Liver (tissue), 9 donors: ENCODE results near the gene SEC14L3. TPM values are rescaled to one million over a fixed set of nuclear protein-coding genes. Genes with fewer than 3 reads are reported as not detected.

Experiments
- DNase-seq: peaks from one replicate; pipeline ENCODE4 v3.0.0-alpha.2; 2017; ENCODE audit warnings: low spot score
- H3K27ac ChIP-seq, 2 donors: one replicate each; pipeline ENCODE4 v1.7.0; 2013; ENCODE audit warnings: inconsistent platforms in 2 of 2, low read length in 2 of 2, control low read depth in 1 of 2, low read depth in 1 of 2, mild to moderate bottlenecking in 1 of 2
- H3K27me3 ChIP-seq, 4 donors: one replicate each; pipeline versions ENCODE4 v1.6.1 to v1.7.0; 2013; ENCODE audit warnings: low read length in 3 of 4, inconsistent platforms in 1 of 4, mild to moderate bottlenecking in 1 of 4, moderate library complexity in 1 of 4; ENCODE audit not compliant: control insufficient read depth in 4 of 4, insufficient read depth in 4 of 4
- H3K36me3 ChIP-seq, 4 donors: one replicate each; pipeline versions ENCODE4 v1.6.1 to v1.7.0; 2013; ENCODE audit warnings: low read length in 3 of 4, mild to moderate bottlenecking in 3 of 4, low read depth in 1 of 4, moderate library complexity in 1 of 4; ENCODE audit not compliant: control insufficient read depth in 4 of 4, insufficient read depth in 3 of 4
- H3K4me1 ChIP-seq, 4 donors: one replicate each; pipeline versions ENCODE4 v1.6.1 to v1.7.0; 2013; ENCODE audit warnings: low read length in 3 of 4, mild to moderate bottlenecking in 3 of 4, moderate library complexity in 1 of 4; ENCODE audit not compliant: control insufficient read depth in 4 of 4, insufficient read depth in 4 of 4
- H3K4me3 ChIP-seq, 3 donors: one replicate each; pipeline versions ENCODE4 v1.6.1 to v1.7.0; 2013; ENCODE audit warnings: low read length in 3 of 3, control low read depth in 1 of 3, low read depth in 1 of 3, mild to moderate bottlenecking in 1 of 3
- H3K9ac ChIP-seq, 2 donors: one replicate each; pipeline ENCODE4 v1.7.0; 2013; ENCODE audit warnings: low read length in 2 of 2, mild to moderate bottlenecking in 2 of 2, moderate library complexity in 2 of 2, control low read depth in 1 of 2, low read depth in 1 of 2
- H3K9me3 ChIP-seq, 4 donors: one replicate each; pipeline versions ENCODE4 v1.6.1 to v1.7.0; 2013; ENCODE audit warnings: low read length in 3 of 4; ENCODE audit not compliant: control insufficient read depth in 4 of 4
- EGR1 ChIP-seq, 2 donors: IDR thresholded peaks; 2 replicates each; pipeline ENCODE4 v1.6.1; 2016 to 2018; ENCODE audit warnings: antibody characterized with exemption in 2 of 2, low read depth in 2 of 2
- FOXA2 ChIP-seq: IDR thresholded peaks from 2 replicates; pipeline ENCODE4 v1.6.1; 2016; ENCODE audit warnings: antibody characterized with exemption
- GABPA ChIP-seq, 2 donors: IDR thresholded peaks in 1 of 2; conservative IDR thresholded peaks in 1 of 2; 2 replicates each; pipeline ENCODE4 v1.6.1; 2016; ENCODE audit warnings: antibody characterized with exemption in 2 of 2, mild to moderate bottlenecking in 1 of 2, moderate library complexity in 1 of 2
- HNF4A ChIP-seq, 2 donors: conservative IDR thresholded peaks; 2 replicates each; pipeline ENCODE4 v1.6.1; 2016; ENCODE audit warnings: antibody characterized with exemption in 2 of 2, mild to moderate bottlenecking in 2 of 2
- HNF4G ChIP-seq: IDR thresholded peaks from 2 replicates; pipeline ENCODE4 v1.6.1; 2016; ENCODE audit warnings: antibody characterized with exemption
- NR2F2 ChIP-seq: IDR thresholded peaks from 2 replicates; pipeline ENCODE4 v1.6.1; 2016; ENCODE audit warnings: antibody characterized with exemption
- RAD21 ChIP-seq, 2 donors: IDR thresholded peaks; 2 replicates each; pipeline ENCODE4 v1.6.1; 2016; ENCODE audit warnings: antibody characterized with exemption in 2 of 2, mild to moderate bottlenecking in 2 of 2
- RXRA ChIP-seq, 2 donors: IDR thresholded peaks; 2 replicates each; pipeline ENCODE4 v1.6.1; 2017 to 2018; ENCODE audit warnings: antibody characterized with exemption in 2 of 2, mild to moderate bottlenecking in 1 of 2
- SP1 ChIP-seq: IDR thresholded peaks from 2 replicates; pipeline ENCODE4 v1.6.1; 2018; ENCODE audit warnings: antibody characterized with exemption, mild to moderate bottlenecking
- TAF1 ChIP-seq: conservative IDR thresholded peaks from 2 replicates; pipeline ENCODE4 v1.6.1; 2016; ENCODE audit warnings: antibody characterized with exemption, mild to moderate bottlenecking
- WGBS: extraction: QIAGEN DNeasy Blood & Tissue Kit; methylation state at CpG from one replicate; pipeline ENCODE4 v1.1.7; 2013; 5-methylcytosine and 5-hydroxymethylcytosine counted together
- polyA plus RNA-seq, 2 donors: library from polyadenylated mRNA; stranded (reverse) in 1 of 2; unstranded in 1 of 2; fragments of 200-250 nt in 1 of 2; fragments of >200 nt in 1 of 2; fragmentation: Nextera tagmentation in 1 of 2; extraction: Ambion mirVana in 1 of 2; gene quantifications; one replicate each; pipeline versions ENCODE4 v1.2.1 to v1.2.3, GENCODE V29; 2013 to 2015
- total RNA-seq, 2 donors: library from RNA; depleted of rRNA; stranded (reverse); fragments of >200 nt; gene quantifications; one replicate each; pipeline ENCODE4 v1.2.3, GENCODE V29; 2014
- TF ChIP-seq, protein P1 (sequence below): IDR thresholded peaks from 2 replicates; pipeline ENCODE4 v1.6.1; 2016; ENCODE audit warnings: antibody characterized with exemption
- TF ChIP-seq, protein P2 (sequence below): IDR thresholded peaks from 2 replicates; pipeline ENCODE4 v1.6.1; 2016; ENCODE audit warnings: antibody characterized with exemption
- TF ChIP-seq, protein P3 (sequence below): fragments of 150-350 bp; IDR thresholded peaks from 2 replicates; pipeline ENCODE4 v1.5.1; 2017; ENCODE audit warnings: improper control_type of control experiment, low read depth, low read length; ENCODE audit not compliant: missing input control
- donor health status: healthy.
- donor health status: healthy.
- donor health status: healthy.
- donor health status: healthy.
- donor health status: healthy.

SEC14L3 gene
- total and polyA plus RNA-seq, 4 donors, result 0.32 to 0.33 TPM; not detected in 2

DNA sequence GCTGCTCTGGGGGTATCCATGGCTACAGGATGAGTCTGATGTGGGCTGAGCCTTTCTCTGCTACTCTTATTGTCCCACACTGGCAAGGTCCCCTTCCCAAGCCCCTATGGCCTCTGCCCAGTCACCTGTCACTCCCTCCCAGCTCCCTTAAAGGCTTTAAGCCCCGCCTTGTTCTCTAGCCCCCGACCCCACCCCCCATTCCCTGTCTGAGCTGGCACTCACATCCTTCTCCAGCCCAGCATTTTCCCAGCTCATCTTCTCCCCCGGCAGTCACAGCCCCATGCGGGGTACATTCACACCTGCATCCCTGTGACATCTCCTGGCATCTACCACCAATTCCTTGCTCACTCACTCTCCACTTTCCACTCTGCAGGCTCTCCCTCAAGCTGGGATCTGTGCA lies 41.9 kb downstream of the SEC14L3 start:
- 76% methylated on average over 4 of the region's 4 CpGs for WGBS
- no peak overlapping the region for H3K4me3 ChIP-seq
- H3K4me1 ChIP-seq, result peaks cover 4 to 41% (median 31%) of the 10 kb centered on the region in 4 donors
- H3K9ac ChIP-seq, result no peak overlapping the region
- peaks cover 0 to 5% (median 0%) of the 10 kb centered on the region in 4 donors for H3K36me3 ChIP-seq
- no peaks in the 10 kb centered on the region for H3K27me3 ChIP-seq
- H3K9me3 ChIP-seq, result no peaks in the 10 kb centered on the region
- DNase-seq, result no peak
- no peak overlapping the region for H3K27ac ChIP-seq
- TF ChIP-seq GABPA (IDR thresholded peaks at IDR 0.05 in 1 of 2, conservative IDR thresholded peaks at IDR 0.05 in 1 of 2), result no peak
- TF ChIP-seq HNF4G, result no peak
- TF ChIP-seq NR2F2, result no peak
- TF ChIP-seq RAD21 (IDR thresholded peaks at IDR 0.05), result no peak

DNA sequence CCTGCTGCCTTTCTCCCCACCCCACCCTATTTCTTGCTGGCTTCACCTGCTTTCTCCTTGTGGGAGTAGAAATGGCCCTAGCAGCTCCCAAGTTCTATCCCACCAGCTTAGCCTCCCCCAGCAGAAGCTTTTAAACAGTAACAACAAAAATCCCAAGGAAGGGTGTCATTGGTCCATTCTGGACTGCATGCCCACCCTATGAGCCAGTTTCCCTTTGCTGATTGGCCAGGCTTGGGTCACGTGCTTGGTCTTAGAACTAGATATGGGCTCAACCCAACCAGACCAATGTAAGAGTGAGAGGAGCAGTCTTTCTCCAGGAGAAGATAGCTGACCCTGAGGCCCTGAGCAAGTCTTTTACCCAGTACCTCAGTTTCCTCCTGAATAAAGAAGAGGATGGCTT lies 43.9 kb downstream of the SEC14L3 start:
- TF ChIP-seq, protein P1, sequence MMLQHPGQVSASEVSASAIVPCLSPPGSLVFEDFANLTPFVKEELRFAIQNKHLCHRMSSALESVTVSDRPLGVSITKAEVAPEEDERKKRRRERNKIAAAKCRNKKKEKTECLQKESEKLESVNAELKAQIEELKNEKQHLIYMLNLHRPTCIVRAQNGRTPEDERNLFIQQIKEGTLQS, result no peak
- TF ChIP-seq SP1, result no peak
- Histone ChIP-seq H3K4me1 (peaks cover under 1 to 47% (median 31%) of the 10 kb centered on the region in 4 donors), H3K9ac (no peak overlapping the region), H3K27ac (no peak overlapping the region), H3K4me3 (no peak overlapping the region), H3K36me3 (peaks cover 0 to 5% (median 0%) of the 10 kb centered on the region in 4 donors), H3K27me3 (no peaks in the 10 kb centered on the region), H3K9me3 (no peaks in the 10 kb centered on the region)
- WGBS, result 92% methylated on average over 1 of the region's 1 CpG
- DNase-seq, result no peak

DNA sequence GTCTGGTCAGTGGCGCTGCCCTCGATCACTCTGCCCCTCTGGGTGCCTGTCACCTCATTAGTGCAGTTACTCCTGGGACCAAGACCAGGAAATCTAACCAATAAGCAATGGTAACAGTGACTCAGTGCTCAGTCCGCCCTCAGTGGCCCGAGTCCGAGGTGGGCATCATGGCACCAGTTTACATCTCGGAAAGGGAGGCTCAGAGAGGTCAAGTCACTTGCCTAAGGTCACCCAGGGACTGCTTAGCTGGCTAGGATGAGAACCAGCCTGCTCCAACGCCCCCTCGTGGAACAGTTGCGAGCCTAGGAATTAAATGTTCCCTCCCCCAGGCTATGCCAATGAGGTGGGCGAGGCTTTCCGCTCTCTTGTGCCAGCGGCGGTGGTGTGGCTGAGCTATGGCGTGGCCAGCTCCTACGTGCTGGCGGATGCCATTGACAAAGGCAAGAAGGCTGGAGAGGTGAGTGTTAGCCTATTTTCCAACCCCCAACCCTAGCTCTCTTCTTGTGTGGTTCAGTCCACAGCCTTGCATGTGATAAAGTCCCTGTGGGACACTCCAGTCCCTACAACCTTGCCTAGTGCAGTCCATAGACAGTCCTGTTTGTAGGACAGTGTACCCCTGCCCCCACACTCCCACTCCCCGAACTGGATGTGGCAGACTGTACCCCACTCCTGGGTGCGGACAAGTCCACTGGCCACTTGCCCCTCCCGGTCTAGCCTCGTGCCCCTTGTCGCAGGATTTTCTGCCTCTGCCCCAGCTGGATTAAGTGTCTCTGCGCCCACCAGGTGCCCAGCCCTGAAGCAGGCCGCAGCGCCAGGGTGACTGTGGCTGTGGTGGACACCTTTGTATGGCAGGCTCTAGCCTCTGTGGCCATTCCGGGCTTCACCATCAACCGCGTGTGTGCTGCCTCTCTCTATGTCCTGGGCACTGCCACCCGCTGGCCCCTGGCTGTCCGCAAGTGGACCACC lies 45.1 kb downstream of the SEC14L3 start:
- 50% methylated on average over 29 of the region's 29 CpGs for WGBS
- TF ChIP-seq NR2F2, result peak; percentile 78
- TF ChIP-seq RXRA (IDR thresholded peaks at IDR 0.05), result peak; percentile 60 to 87
- peak; percentile 85 to 90 for TF ChIP-seq RAD21 (IDR thresholded peaks at IDR 0.05)
- TF ChIP-seq, protein P2, sequence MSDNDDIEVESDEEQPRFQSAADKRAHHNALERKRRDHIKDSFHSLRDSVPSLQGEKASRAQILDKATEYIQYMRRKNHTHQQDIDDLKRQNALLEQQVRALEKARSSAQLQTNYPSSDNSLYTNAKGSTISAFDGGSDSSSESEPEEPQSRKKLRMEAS, result no peak
- no peak for TF ChIP-seq EGR1 (IDR thresholded peaks at IDR 0.05; ENCODE audit: low read depth in 2 of 2)
- TF ChIP-seq HNF4A (conservative IDR thresholded peaks at IDR 0.05), result peak; percentile 32 to 38
- TF ChIP-seq, protein P1, result no peak
- no peak for TF ChIP-seq TAF1
- TF ChIP-seq FOXA2, result no peak
- TF ChIP-seq SP1, result peak; percentile 44
- TF ChIP-seq, protein P3, sequence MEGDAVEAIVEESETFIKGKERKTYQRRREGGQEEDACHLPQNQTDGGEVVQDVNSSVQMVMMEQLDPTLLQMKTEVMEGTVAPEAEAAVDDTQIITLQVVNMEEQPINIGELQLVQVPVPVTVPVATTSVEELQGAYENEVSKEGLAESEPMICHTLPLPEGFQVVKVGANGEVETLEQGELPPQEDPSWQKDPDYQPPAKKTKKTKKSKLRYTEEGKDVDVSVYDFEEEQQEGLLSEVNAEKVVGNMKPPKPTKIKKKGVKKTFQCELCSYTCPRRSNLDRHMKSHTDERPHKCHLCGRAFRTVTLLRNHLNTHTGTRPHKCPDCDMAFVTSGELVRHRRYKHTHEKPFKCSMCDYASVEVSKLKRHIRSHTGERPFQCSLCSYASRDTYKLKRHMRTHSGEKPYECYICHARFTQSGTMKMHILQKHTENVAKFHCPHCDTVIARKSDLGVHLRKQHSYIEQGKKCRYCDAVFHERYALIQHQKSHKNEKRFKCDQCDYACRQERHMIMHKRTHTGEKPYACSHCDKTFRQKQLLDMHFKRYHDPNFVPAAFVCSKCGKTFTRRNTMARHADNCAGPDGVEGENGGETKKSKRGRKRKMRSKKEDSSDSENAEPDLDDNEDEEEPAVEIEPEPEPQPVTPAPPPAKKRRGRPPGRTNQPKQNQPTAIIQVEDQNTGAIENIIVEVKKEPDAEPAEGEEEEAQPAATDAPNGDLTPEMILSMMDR, result peak; percentile 77
- no peaks in the 10 kb centered on the region for H3K27me3 ChIP-seq
- H3K4me3 ChIP-seq, result peak overlapping the region; percentile 55 to 64 (median 60)
- H3K4me1 ChIP-seq, result peaks cover 4 to 48% (median 32%) of the 10 kb centered on the region in 4 donors
- peak overlapping the region; percentile 81 to 85 for H3K27ac ChIP-seq
- H3K9me3 ChIP-seq, result no peaks in the 10 kb centered on the region
- DNase-seq, result peak; percentile 84
- peak overlapping the region; percentile 25 to 46 for H3K9ac ChIP-seq
- H3K36me3 ChIP-seq, result peaks cover 0 to 5% (median 0%) of the 10 kb centered on the region in 4 donors
